GM12878 (cell line): ENCODE measurements around the gene C17orf107. TPM values are rescaled to one million over a fixed set of nuclear protein-coding genes. Genes with fewer than 3 reads are reported as not detected.

Source experiments
- ATAC-seq: fragments of 200-7000 bp; cut with Tn5 transposase; 3 replicates; pipeline ENCODE4 v1.9.1; 2020; ENCODE audit warnings: mild to moderate bottlenecking, moderate library complexity
- BruUV-seq: library from RNA; stranded (reverse); fragments of 400-500 nt; replicated peaks from 2 replicates; lab custom pipeline; 2021; lab: Mats Ljungman, UMichigan
- CTCF ChIA-PET: fragments of 300-600 bp; sonication (Branson Sonifier 250); formaldehyde crosslinking; extraction: SDS; loops from one replicate; lab custom pipeline; 2021; ENCODE audit warnings: inconsistent platforms; lab: Yijun Ruan, JAX
- POLR2A ChIA-PET: fragments of 350-600 bp; formaldehyde crosslinking; extraction: SDS; loops from one replicate; lab custom pipeline; 2021; ENCODE audit warnings: inconsistent platforms; lab: Charles Lee
- RAD21 ChIA-PET: fragments of 300-600 bp; sonication (Branson Sonifier 250); formaldehyde crosslinking; loops from one replicate; lab custom pipeline; 2023; ENCODE audit warnings: antibody characterized with exemption; ENCODE audit not compliant: unreplicated experiment; lab: Charles Lee
- SMC1A ChIA-PET: fragments of 300-600 bp; sonication (Branson Sonifier 250); formaldehyde crosslinking; loops from one replicate; lab custom pipeline; 2023; ENCODE audit not compliant: unreplicated experiment, uncharacterized antibody; lab: Charles Lee
- DNase-seq: peaks from one replicate; pipeline ENCODE4 v3.0.0-alpha.2; 2011; ENCODE audit warnings: low read depth, low spot score
- FAIRE-seq: peaks from 3 replicates; lab custom pipeline; 2011; peaks lifted over from hg19 to GRCh38; lab: Jason Lieb, UNC
- H2AFZ ChIP-seq: 2 replicates; pipeline ENCODE4 v1.6.0; 2011; ENCODE audit warnings: low read depth, low read length, control low read depth; ENCODE audit not compliant: control insufficient read depth
- H3K27ac ChIP-seq: 2 replicates; pipeline ENCODE4 v1.5.1; 2011; ENCODE audit warnings: control low read depth; ENCODE audit not compliant: control insufficient read depth, insufficient read depth
- H3K27me3 ChIP-seq, 2 experiments: replicated peaks in 1 of 2; 2 replicates each; pipeline versions ENCODE4 v1.6.0 to v1.6.1; 2011; ENCODE audit warnings: low read length in 1 of 2; ENCODE audit not compliant: control insufficient read depth in 2 of 2, insufficient read depth in 2 of 2
- H3K36me3 ChIP-seq, 2 experiments: 2 replicates each; pipeline ENCODE4 v1.5.1; 2011; ENCODE audit warnings: low read length in 1 of 2; ENCODE audit not compliant: control insufficient read depth in 2 of 2, insufficient read depth in 2 of 2
- H3K4me1 ChIP-seq: 2 replicates; pipeline ENCODE4 v1.6.1; 2011; ENCODE audit warnings: mild to moderate bottlenecking, low read length, moderate library complexity, mixed read lengths; ENCODE audit not compliant: control insufficient read depth, insufficient read depth
- H3K4me2 ChIP-seq: 2 replicates; pipeline ENCODE4 v1.6.0; 2011; ENCODE audit warnings: control low read depth; ENCODE audit not compliant: control insufficient read depth, insufficient read depth
- H3K4me3 ChIP-seq: fragments of 200-600 bp; sonication (generic); 2 replicates; pipeline ENCODE4 v1.5.1; 2016
- H3K79me2 ChIP-seq: 2 replicates; pipeline ENCODE4 v1.6.0; 2011; ENCODE audit warnings: low read length; ENCODE audit not compliant: control insufficient read depth, insufficient read depth
- H3K9ac ChIP-seq: 2 replicates; pipeline ENCODE4 v1.8.0; 2011; ENCODE audit warnings: low read length, control low read depth, mixed read lengths; ENCODE audit not compliant: control insufficient read depth, insufficient read depth
- H3K9me3 ChIP-seq: replicated peaks from 3 replicates; pipeline ENCODE4 v1.5.1; 2011; ENCODE audit warnings: mild to moderate bottlenecking, low read length; ENCODE audit not compliant: control insufficient read depth, insufficient read depth
- H4K20me1 ChIP-seq: 2 replicates; pipeline ENCODE4 v1.6.0; 2011; ENCODE audit not compliant: control insufficient read depth, insufficient read depth
- POLR2A ChIP-seq: IDR thresholded peaks from 2 replicates; pipeline ENCODE4 v1.6.1; 2011; ENCODE audit warnings: low read depth, mild to moderate bottlenecking, low read length
- POLR2AphosphoS5 ChIP-seq: IDR thresholded peaks from 2 replicates; pipeline ENCODE4 v1.6.1; 2011; ENCODE audit warnings: mild to moderate bottlenecking, low read length, inconsistent platforms
- WGBS: methylation state at CpG from one replicate; pipeline ENCODE4 v1.1.6; 2016; ENCODE audit warnings: low lambda C conversion rate; ENCODE audit not compliant: insufficient replicate concordance, insufficient coverage; ENCODE audit errors: missing lambda C conversion rate; 5-methylcytosine and 5-hydroxymethylcytosine counted together
- in situ Hi-C: fragments of 300-500 bp; cut with MboI; formaldehyde crosslinking; loops from 9 replicates; pipeline ENCODE4 v1.14.3; 2018; ENCODE audit warnings: mixed read lengths
- intact Hi-C: fragments of 100-400 bp; cut with micrococcal nuclease; formaldehyde crosslinking; loops from one replicate; pipeline ENCODE4 v1.14.2; 2022; ENCODE audit not compliant: unreplicated experiment
- polyA plus RNA-seq, 11 experiments: library from polyadenylated mRNA; depleted of rRNA in 4 of 11; unstranded in 6 of 11; stranded (reverse) in 5 of 11; fragments of >200 nt; fragmentation: Nextera tagmentation in 4 of 11; fragmentation: Illumina TruSeq in 1 of 11; extraction: Ambion mirVana in 4 of 11; extraction: Trizol in 1 of 11; gene quantifications; 1 replicate in 1 of 11; 2 replicates in 10 of 11; pipeline versions ENCODE4 v1.2.1 to v1.2.3, GENCODE V29; 2011 to 2016; ENCODE audit warnings: inconsistent platforms in 2 of 11, missing spikeins in 2 of 11, low read depth in 1 of 11
- total RNA-seq, 4 experiments: library from RNA; depleted of rRNA in 3 of 4; stranded (reverse); fragments of >200 nt in 3 of 4; fragmentation: Illumina TruSeq in 1 of 4; extraction: Trizol in 1 of 4; gene quantifications; 2 replicates each; pipeline versions ENCODE4 v1.2.1 to v1.2.3, GENCODE V29; 2013 to 2021
- TF ChIP-seq, protein P1 (sequence below): IDR thresholded peaks from 2 replicates; pipeline ENCODE4 v1.6.1; 2012; ENCODE audit warnings: mild to moderate bottlenecking, low read depth, low read length

The C17orf107 gene
- total and polyA plus RNA-seq, 10 of the 15 experiments (the other 5 are each of a cell fraction or from before 2014, with no cell fraction given), result 0.05 to 0.46 (median 0.11) TPM; not detected in 3

DNA sequence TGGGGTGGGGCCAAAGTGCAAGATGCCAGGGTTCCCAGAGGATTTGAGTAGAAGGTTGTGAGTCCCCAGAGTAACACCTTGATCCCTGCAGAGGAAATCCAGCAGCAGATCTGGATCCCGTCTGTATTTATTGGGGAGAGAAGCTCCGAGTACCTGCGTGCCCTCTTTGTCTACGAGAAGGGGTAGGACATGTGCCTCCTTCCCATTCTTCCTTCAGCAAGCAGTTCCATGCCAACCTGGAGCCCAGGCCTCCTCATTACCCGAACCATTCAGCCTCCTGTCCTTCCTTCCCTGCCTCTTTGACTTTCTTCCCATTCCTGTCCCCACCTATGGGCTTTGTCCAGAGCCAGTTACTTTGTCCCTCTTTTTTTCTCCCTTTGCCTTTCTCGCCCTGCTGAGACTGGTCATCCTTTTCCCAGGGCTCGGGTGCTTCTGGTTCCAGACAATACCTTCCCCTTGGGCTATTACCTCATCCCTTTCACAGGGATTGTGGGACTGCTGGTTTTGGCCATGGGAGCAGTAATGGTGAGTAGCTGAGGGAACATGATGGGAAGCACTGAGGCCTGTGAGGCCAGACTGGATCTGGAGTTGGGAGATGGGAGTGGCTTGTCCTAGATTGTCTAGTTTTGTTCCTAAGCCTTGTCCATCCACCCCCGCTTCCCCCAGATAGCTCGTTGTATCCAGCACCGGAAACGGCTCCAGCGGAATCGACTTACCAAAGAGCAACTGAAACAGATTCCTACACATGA lies 43.6 kb downstream of the C17orf107 start:
- 97% methylated on average over 13 of the region's 13 CpGs for WGBS
- peak overlapping the region; percentile 100 for H3K27ac ChIP-seq
- peak overlapping the region; percentile 44 for H3K9ac ChIP-seq
- no peak for DNase-seq
- ChIA-PET CTCF (no interaction called here), RAD21 (interaction anchor here (1.7 kb wide), 1 partner anchor 25 kb away, joined by 6 read pairs; the partner anchor contains the start of gene SPAG7)
- H3K79me2 ChIP-seq, result peaks cover 94% of the 10 kb centered on the region
- in situ Hi-C loops, result no loop called here
- BruUV-seq, result no TSS peak
- TF ChIP-seq POLR2AphosphoS5 (peak; percentile 57), POLR2A (peak; percentile 69)
- TF ChIP-seq, protein P1, sequence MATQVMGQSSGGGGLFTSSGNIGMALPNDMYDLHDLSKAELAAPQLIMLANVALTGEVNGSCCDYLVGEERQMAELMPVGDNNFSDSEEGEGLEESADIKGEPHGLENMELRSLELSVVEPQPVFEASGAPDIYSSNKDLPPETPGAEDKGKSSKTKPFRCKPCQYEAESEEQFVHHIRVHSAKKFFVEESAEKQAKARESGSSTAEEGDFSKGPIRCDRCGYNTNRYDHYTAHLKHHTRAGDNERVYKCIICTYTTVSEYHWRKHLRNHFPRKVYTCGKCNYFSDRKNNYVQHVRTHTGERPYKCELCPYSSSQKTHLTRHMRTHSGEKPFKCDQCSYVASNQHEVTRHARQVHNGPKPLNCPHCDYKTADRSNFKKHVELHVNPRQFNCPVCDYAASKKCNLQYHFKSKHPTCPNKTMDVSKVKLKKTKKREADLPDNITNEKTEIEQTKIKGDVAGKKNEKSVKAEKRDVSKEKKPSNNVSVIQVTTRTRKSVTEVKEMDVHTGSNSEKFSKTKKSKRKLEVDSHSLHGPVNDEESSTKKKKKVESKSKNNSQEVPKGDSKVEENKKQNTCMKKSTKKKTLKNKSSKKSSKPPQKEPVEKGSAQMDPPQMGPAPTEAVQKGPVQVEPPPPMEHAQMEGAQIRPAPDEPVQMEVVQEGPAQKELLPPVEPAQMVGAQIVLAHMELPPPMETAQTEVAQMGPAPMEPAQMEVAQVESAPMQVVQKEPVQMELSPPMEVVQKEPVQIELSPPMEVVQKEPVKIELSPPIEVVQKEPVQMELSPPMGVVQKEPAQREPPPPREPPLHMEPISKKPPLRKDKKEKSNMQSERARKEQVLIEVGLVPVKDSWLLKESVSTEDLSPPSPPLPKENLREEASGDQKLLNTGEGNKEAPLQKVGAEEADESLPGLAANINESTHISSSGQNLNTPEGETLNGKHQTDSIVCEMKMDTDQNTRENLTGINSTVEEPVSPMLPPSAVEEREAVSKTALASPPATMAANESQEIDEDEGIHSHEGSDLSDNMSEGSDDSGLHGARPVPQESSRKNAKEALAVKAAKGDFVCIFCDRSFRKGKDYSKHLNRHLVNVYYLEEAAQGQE, result no peak
- TF ChIP-seq, all 136 proteins: peak for 2
- ATAC-seq (no peak), FAIRE-seq (no peak)
- no peaks in the 10 kb centered on the region for H3K27me3 ChIP-seq
- H2AFZ ChIP-seq, result no peak overlapping the region
- peaks cover 5% of the 10 kb centered on the region for H4K20me1 ChIP-seq
- peak overlapping the region; percentile 55 for H3K4me2 ChIP-seq
- peaks cover 46% of the 10 kb centered on the region for H3K4me1 ChIP-seq
- H3K9me3 ChIP-seq, result no peaks in the 10 kb centered on the region
- SMC1A ChIA-PET, result interaction anchor here (7.1 kb wide), 1 partner anchor 24 kb away, joined by 50 read pairs; the partner anchor contains the start of gene SPAG7
- intact Hi-C loops, result loop anchor here (5.0 kb wide), 1 partner anchor 294 kb away; no protein-coding TSS in a partner anchor
- peaks cover 22% of the 10 kb centered on the region in 2 experiments for H3K36me3 ChIP-seq
- POLR2A ChIA-PET, result interaction anchor here (17.5 kb wide), 1 partner anchor 23 kb away, joined by 272 read pairs; the partner anchor contains the start of gene SPAG7
- peak overlapping the region; percentile 85; the same call in 1 of the 2 replicates for H3K4me3 ChIP-seq
